Endometrial microvascular endothelial cells (primary cell): Measurements from ENCODE around the gene HIPK2. TPM values are rescaled to one million over a fixed set of nuclear protein-coding genes. Genes with fewer than 3 reads are reported as not detected.

ENCODE experiments used
- in situ Hi-C: cut with HindIII; loops from 2 replicates; pipeline ENCODE4 v1.10.0; 2017; ENCODE audit warnings: low sequenced_read_pairs, low pct_unique_long_range_greater_than_20kb; ENCODE audit errors: inconsistent ontology term
- total RNA-seq: library from RNA; depleted of rRNA; stranded (reverse); fragments of >200 nt; gene quantifications from one replicate; pipeline ENCODE4 v1.2.3, GENCODE V29; 2015; ENCODE audit errors: inconsistent ontology term

HIPK2 gene
- total RNA-seq, 1 donor from 2014 or later, result 17.9 TPM

GRCh38 chr7:139741789-139742344 is 35.9 kb downstream of the HIPK2 start:
- in situ Hi-C loops, result no loop called here

DNA sequence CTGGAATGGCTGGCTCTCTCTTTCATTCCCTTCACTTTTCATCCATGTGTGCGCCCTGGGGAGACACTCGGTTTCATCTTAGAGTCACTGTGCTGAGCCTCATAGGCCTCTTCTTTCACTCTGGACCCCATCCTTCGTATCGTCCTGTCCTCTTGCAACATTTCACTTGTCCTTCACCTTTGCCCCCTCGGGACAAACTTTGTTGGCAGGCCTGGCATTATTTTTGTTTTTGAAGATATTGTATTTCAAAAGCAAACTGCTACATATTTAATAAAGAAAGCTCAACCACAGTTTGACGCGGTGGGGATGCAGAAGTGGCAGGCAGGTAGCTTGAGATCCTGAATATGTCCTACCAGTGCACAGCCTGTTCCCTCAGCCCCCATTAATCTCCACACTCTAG is 36.6 kb downstream of the HIPK2 start:
- in situ Hi-C loops, result no loop called here

GRCh38 chr7:139739863-139740597 is 37.8 kb downstream of the HIPK2 start:
- in situ Hi-C loops, result no loop called here

GRCh38 chr7:139738772-139739171 is 39.0 kb downstream of the HIPK2 start:
- in situ Hi-C loops, result no loop called here

GRCh38 chr7:139738101-139738489 is 39.7 kb downstream of the HIPK2 start:
- in situ Hi-C loops, result no loop called here

DNA sequence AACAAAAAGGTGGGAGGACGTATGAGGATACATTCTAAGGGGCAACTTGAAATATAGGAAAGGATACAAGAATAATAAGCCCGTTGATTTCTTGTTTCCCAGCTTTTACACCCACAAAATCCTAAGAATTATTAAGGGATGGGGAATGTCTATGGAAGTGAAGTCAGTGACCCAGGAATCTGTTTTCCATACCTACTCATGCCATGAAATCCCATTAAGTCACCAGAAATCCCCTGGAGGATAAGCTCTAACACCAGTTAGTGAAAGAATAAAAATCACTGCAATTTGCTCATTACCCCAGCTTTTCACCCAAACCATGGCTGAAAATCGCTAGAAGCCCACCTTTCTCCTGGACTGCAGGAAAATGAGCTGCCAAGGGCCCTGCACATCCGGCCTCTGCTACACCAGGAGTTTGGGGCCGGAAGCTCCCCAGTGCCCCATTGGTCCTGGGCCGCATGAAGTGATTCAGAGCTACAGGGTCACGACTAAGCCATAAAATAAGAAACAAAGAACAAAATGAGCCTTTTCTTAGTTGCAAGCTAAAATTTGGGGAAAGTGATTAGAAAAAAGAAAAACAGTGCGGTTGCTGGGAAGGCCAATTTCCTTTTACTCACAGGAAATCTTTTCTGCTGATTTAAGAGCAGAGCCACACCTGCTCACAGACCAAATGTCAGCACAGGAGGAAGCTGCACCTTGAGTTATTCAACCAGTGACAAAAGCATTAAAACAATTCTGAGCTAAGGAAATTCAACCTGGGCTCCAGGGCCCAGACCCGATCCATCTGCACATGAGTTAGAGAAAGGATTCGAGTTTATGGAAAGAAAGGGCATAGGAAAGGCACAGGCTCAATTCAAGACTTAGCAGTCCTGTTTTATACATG is 40.3 kb downstream of the HIPK2 start:
- in situ Hi-C loops, result no loop called here

DNA sequence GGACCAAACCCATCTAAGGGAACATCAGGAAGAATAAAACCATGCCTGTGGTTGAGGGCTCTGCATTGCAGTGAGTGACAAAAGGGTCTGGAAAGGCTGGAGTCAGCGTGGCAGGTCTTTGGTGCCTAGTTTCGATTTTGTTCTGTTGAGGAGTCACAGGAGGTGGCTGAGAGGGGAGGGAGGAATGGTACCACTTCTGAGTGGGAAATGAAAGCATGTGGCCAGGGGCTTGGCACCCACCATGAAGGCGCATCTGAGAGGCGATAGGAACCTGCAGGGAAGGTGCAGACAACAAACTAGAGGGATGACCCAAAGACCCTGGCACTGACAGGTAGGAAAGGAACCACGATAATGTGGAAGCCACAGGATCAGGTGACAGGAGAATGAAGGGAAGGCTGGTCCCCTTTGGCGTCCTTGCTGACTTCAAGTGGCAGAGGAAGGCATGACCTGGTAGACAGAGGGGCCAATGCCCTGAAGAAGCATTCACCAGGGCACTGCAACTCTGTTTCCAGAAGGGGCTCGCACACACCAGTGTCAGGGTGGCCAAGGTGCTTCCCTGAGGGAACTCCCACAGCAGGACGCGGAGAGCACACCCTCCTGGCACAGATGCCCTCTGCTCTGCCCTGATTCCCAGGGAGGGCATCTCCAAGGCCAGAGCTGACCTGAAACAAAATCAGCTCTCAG is 41.7 kb downstream of the HIPK2 start:
- in situ Hi-C loops, result no loop called here

GRCh38 chr7:139735466-139735865 is 42.3 kb downstream of the HIPK2 start:
- in situ Hi-C loops, result no loop called here

GRCh38 chr7:139734395-139734794 is 43.4 kb downstream of the HIPK2 start:
- in situ Hi-C loops, result no loop called here

DNA sequence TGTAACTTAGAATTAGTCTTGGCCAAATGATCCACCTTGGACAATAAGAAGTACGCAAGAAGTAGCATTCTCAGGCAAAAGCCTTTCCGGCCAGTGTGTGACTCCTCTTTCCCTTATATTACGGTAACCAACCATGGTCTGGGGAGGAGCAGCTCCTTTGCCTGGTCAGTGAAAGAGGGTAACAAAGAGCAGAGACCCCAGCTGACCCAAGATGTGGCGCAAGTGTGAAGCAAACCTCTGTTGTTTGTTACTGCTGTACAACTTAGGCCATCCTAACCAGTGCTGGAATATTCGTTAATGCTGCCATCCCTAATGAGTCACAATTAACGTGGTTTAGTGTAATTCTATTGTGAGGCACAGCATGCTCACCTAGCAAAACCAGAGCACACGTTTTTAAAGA is 44.0 kb downstream of the HIPK2 start:
- in situ Hi-C loops, result no loop called here

DNA sequence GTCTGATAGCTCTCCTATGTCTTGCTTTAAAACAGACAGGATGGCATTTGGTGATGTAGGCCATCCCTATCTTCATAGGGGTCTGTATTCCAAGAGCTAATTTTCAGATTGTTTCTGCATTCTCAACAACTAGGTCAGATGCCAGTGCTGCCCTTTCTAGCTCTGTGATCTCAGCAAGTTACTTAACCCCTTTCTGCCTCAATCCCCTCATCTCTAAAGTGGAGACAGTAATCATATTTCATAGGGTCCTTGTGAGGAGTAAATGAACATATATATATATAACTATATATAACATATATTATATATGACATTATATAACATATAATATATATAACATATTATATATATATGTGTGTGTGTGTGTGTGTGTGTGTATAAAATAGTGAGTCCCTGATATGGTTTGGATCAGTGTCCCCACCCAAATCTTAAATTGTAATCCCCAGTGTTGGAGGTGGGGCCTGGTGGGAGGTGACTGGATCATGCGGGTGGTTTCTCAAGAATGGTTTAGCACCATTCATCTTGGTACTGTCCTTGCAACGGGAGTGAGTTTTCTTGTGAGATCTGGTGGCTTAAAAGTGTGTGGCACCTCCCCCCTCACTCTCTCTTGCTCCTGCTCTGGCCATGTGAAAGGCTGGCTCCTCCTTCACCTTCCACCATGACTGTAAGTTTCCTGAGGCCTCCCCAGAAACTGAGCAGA is 45.2 kb downstream of the HIPK2 start:
- in situ Hi-C loops, result no loop called here

DNA sequence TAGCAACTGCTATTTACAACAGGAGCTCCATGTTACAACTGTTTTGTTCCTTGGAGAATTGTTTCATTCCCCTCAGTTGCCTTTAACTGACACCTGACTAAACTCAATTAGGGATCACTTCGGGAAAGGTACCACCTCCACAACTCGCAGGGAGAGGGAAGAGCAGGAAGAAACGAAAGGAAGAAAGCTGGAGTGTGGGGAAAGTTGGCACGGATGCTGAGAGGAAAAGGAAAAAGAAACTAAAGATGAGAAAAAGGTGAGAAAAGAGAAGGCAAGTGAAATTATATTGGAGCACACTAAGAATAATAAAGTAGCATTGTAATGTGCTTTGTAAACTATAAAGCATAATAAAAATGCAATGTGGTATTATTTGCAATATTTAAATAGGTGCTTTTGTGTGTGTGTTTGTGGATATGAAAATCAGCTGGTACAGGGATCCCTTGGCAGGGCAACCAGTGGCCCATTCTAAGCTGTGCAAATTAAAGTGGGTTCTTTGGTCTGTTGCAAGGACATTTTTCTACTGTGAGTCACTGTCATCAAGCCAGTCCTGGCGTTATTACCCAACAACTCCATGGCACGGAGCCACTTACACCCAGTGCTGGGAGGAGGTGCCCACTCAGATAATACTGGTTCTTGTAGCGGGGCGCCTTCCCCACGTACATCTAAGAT is 45.9 kb downstream of the HIPK2 start:
- in situ Hi-C loops, result no loop called here

DNA sequence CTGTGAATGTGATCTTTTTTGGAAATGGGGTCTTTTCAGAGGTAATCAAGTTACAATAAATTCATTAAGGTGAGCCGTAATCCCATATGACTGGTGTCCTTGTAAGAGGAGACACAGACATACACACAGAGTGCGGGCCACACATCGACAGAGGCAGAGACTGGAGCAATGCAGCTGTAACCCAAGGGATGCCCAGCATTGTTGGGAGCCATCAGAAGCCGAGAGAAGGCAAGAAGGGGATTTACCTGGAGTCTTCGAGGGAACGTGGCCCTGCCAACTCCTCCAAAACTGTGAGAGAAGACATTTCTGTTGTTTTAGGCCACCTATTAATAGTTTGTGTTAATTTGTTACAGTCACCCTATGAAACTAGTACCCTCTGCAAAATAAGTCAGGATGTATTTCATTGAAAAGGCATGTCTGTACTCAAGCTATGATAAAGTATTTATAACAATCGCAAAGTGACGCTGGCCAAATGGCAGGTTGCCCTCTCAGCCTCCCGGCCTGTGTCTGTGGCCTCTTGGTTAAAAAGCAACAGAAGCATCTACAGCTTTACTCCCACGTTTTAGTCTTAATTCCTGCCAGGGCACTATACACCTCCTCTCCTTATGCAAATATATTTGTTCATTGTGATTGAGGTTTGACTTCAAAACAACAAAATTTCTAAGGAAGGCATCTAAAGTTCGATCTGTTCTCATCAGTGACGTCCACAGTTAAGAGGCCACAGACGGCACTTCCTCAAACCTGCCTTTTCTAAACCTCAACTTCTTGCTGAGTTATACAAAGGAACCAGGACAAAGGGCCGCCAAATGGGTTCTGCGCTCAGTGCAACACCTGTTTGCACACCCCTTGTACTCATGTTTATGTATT is 46.8 kb downstream of the HIPK2 start:
- in situ Hi-C loops, result no loop called here

DNA sequence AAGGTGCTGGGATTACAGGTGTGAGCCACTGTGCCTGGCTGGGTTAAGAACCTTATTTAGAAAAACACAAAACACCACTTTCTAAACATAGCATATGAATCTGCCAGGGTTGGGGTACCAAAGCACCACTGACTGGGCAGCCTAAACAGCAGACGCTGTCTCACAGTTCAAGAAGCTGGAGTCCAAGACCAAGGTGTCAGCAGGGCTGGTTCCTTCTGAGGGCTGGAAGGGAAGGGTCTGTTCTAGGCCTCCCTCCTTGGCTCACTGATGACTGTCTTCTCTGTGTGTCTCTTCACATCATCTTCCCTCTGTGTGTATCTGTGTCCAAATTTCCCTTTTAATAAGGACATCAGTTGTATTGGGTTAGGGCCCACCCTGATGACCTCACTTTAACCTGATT is 49.6 kb downstream of the HIPK2 start:
- in situ Hi-C loops, result no loop called here

DNA sequence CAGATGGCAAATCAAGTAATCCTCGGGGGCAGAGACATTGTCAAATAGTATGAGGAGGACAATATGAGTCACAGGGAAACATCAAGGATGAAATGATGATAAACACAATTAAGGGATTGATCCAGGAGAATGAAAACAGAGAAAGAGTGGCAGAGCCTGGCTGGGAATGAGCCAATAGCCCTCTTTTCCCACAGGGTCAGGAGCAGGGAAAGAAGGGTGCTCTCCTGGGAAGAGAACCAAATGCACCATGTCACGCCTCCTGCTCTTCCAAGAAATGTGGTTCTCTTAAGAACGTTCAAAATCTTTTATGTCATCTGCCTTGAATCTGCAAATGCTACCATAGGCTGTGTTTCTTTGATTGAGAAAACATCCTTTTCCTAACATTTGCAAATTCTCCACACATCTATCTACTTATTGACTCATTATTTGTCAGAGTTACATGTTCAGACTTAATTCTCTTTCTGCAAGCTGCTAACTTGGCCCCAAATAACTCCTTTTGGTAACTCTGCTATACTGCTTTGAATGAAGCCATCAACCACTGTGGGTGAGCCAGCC is 50.6 kb downstream of the HIPK2 start:
- in situ Hi-C loops, result no loop called here

DNA sequence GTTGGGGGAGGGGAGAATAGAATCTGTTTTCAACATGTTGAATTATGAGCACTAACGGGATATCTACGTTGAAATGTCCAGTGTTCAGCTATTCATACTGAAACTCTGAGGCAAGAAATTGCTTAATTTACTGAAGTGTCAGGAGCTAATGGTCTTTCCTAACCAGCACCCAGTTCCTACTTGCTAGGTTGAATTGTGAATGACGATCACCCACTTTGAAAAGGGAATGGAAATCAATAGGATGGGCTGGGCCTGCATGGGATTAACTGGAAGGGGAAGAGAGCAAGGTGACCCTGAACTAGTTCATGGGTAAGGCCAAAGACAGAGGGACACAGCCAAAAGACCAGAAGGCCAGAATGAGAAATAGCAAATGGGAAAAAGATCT is 51.3 kb downstream of the HIPK2 start:
- in situ Hi-C loops, result no loop called here

GRCh38 chr7:139725858-139726484 is 51.8 kb downstream of the HIPK2 start:
- in situ Hi-C loops, result no loop called here
